ENCODE measurements around the gene COMMD2. TPM values are rescaled to one million over a fixed set of nuclear protein-coding genes. Genes with fewer than 3 reads are reported as not detected.

Gene COMMD2
- total RNA-seq, 2 experiments from 2014 or later = 27.2 to 48.9 TPM

DNA sequence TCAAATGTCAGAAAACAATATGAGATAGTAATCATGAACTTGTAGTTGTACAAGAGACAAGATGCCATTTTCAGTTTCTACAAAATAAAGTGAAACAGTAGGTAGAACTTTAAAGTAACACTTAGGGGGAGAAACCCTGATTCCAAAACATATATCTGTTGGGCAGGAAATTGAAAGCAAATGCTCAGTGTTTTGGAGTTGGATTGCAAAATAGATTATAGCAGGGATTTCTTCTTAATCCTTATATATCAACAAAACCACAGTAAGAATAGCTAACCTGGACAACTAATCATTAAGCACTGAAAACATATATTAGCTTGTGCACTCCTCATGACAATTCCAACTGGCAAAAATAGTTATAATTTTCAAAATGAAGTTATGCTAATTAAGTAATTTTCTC lies 46.9 kb downstream of the COMMD2 start:
- POLR2A ChIA-PET = interaction anchor here (0.6 to 0.7 kb wide), 4 partner anchors 31 to 1256 kb away, joined by 3 to 5 read pairs (median 4); no protein-coding TSS in a partner anchor
- Histone ChIP-seq H3K4me2 (ENCODE audit: low read length) (no peak overlapping the region), H3K27ac (ENCODE audit: low read depth, low read length, poor library complexity, severe bottlenecking) (no peak overlapping the region), H3K4me3 (ENCODE audit: low read depth, low read length, poor library complexity, severe bottlenecking) (no peak overlapping the region), H3K4me1 (ENCODE audit: insufficient read depth, low read length, poor library complexity, severe bottlenecking) (no peaks in the 10 kb centered on the region), H4K20me1 (ENCODE audit: insufficient read depth, low read length) (no peaks in the 10 kb centered on the region), H3K9me2 (ENCODE audit: insufficient read depth, low read length) (no peaks in the 10 kb centered on the region), H3K9me3 (ENCODE audit: low read length) (no peaks in the 10 kb centered on the region), H3K36me3 (ENCODE audit: insufficient read depth, low read length) (no peaks in the 10 kb centered on the region), H2AFZ (ENCODE audit: low read length) (no peak overlapping the region), H3K79me2 (ENCODE audit: insufficient read depth, low read depth, low read length) (no peaks in the 10 kb centered on the region)
- BruUV-seq (replicated peaks) = no TSS peak
- intact Hi-C loops (cut with micrococcal nuclease; ENCODE audit: unreplicated experiment) = no loop called here
- TF ChIP-seq, protein P1, sequence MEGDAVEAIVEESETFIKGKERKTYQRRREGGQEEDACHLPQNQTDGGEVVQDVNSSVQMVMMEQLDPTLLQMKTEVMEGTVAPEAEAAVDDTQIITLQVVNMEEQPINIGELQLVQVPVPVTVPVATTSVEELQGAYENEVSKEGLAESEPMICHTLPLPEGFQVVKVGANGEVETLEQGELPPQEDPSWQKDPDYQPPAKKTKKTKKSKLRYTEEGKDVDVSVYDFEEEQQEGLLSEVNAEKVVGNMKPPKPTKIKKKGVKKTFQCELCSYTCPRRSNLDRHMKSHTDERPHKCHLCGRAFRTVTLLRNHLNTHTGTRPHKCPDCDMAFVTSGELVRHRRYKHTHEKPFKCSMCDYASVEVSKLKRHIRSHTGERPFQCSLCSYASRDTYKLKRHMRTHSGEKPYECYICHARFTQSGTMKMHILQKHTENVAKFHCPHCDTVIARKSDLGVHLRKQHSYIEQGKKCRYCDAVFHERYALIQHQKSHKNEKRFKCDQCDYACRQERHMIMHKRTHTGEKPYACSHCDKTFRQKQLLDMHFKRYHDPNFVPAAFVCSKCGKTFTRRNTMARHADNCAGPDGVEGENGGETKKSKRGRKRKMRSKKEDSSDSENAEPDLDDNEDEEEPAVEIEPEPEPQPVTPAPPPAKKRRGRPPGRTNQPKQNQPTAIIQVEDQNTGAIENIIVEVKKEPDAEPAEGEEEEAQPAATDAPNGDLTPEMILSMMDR (conservative IDR thresholded peaks at IDR 0.05; ENCODE audit: low read length) = no peak
- no peak for TF ChIP-seq EZH2phosphoT487 (IDR thresholded peaks at IDR 0.05; ENCODE audit: borderline replicate concordance, low read depth, low read length)
- CTCF ChIA-PET (ENCODE audit: unreplicated experiment) = no interaction called here
- no peak for DNase-seq (ENCODE audit: low spot score)

DNA sequence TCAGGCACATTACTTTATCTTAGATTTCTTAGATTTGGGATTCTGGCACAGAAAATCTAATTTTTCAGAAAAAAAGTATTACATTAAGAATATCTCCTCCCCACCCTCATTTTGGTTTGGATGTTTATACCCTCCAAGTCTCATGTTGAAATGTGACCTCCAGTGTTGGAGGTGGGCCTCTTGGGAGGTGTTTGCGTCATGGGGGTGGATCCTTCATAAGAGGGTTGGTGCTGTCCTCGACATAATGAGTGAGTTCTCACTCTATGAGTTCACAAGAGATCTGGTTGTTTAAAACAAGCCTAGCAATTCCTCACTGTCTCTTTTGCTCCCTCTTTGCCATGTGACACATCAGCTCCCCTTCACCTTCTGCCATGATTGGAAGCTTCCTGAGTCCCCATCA lies 48.8 kb downstream of the COMMD2 start:
- BruUV-seq (replicated peaks) = no TSS peak
- H4K20me1 ChIP-seq (ENCODE audit: insufficient read depth, low read length) = no peaks in the 10 kb centered on the region
- H3K4me1 ChIP-seq (ENCODE audit: insufficient read depth, low read length, poor library complexity, severe bottlenecking) = no peaks in the 10 kb centered on the region
- intact Hi-C loops (cut with micrococcal nuclease; ENCODE audit: unreplicated experiment) = no loop called here
- no peak for TF ChIP-seq EZH2phosphoT487 (IDR thresholded peaks at IDR 0.05; ENCODE audit: borderline replicate concordance, low read depth, low read length)
- TF ChIP-seq, protein P1 (conservative IDR thresholded peaks at IDR 0.05; ENCODE audit: low read length) = no peak
- POLR2A ChIA-PET = no interaction called here
- CTCF ChIA-PET (ENCODE audit: unreplicated experiment) = interaction anchor here (0.6 kb wide), 1 partner anchor 169 kb away, joined by 4 read pairs; no protein-coding TSS in a partner anchor
- H3K27ac ChIP-seq (ENCODE audit: low read depth, low read length, poor library complexity, severe bottlenecking) = no peak overlapping the region
- H3K36me3 ChIP-seq (ENCODE audit: insufficient read depth, low read length) = no peaks in the 10 kb centered on the region
- H3K4me3 ChIP-seq (ENCODE audit: low read depth, low read length, poor library complexity, severe bottlenecking) = no peak overlapping the region
- DNase-seq (ENCODE audit: low spot score) = no peak
- no peak overlapping the region for H3K4me2 ChIP-seq (ENCODE audit: low read length)
- no peaks in the 10 kb centered on the region for H3K79me2 ChIP-seq (ENCODE audit: insufficient read depth, low read depth, low read length)
- H3K9me3 ChIP-seq (ENCODE audit: low read length) = 0 out of 2 replicates have a peak, but pooled peaks cover 4% of the 10 kb centered on the region
- H2AFZ ChIP-seq (ENCODE audit: low read length) = no peak overlapping the region
- no peaks in the 10 kb centered on the region for H3K9me2 ChIP-seq (ENCODE audit: insufficient read depth, low read length)

DNA sequence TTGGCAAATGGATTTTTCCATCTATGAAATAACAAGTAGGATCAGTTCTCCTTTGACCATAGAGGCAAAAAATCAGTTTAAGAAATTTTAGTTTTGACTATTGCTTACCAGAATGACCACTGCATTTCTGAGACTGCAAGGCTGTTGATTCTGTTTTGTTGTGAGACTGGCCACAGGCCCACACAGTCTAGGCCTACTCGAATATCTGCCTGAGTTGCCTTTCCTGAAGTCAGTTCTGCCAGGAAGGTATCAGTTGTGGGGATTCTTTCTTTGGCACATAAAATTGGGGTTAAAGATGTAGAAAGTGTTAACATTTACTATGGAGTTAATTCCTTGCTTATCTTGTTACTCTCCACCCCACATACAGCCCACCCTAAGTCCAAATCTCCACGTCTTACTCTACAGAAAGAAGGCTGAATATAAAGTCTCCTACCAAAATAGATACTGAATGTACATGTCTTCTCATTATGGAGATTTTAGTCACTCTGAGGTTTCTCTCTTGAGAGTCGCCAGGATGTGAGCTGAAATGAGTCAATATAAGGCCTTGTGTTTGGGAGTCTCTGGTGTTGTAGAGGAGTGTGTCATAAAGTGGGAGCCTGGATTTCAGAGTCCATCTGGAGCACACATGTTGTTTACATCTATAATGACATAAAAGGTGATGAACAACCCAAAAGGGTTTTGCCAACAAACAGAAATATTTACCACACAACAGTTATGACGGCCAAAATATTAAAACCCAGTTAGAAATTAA lies 49.4 kb downstream of the COMMD2 start:
- CTCF ChIA-PET (ENCODE audit: unreplicated experiment) = interaction anchor here (0.6 kb wide), 1 partner anchor 170 kb away, joined by 4 read pairs; no protein-coding TSS in a partner anchor
- Histone ChIP-seq H4K20me1 (ENCODE audit: insufficient read depth, low read length) (no peaks in the 10 kb centered on the region), H3K4me1 (ENCODE audit: insufficient read depth, low read length, poor library complexity, severe bottlenecking) (no peaks in the 10 kb centered on the region), H3K27ac (ENCODE audit: low read depth, low read length, poor library complexity, severe bottlenecking) (no peak overlapping the region), H3K9me2 (ENCODE audit: insufficient read depth, low read length) (no peaks in the 10 kb centered on the region), H3K4me3 (ENCODE audit: low read depth, low read length, poor library complexity, severe bottlenecking) (no peak overlapping the region), H3K36me3 (ENCODE audit: insufficient read depth, low read length) (no peaks in the 10 kb centered on the region), H3K79me2 (ENCODE audit: insufficient read depth, low read depth, low read length) (no peaks in the 10 kb centered on the region), H3K9me3 (ENCODE audit: low read length) (0 out of 2 replicates have a peak, but pooled peaks cover 6% of the 10 kb centered on the region), H3K4me2 (ENCODE audit: low read length) (no peak overlapping the region), H2AFZ (ENCODE audit: low read length) (no peak overlapping the region)
- intact Hi-C loops (cut with micrococcal nuclease; ENCODE audit: unreplicated experiment) = no loop called here
- POLR2A ChIA-PET = no interaction called here
- DNase-seq (ENCODE audit: low spot score) = no peak
- BruUV-seq (replicated peaks) = no TSS peak
- TF ChIP-seq EZH2phosphoT487 (IDR thresholded peaks at IDR 0.05; ENCODE audit: borderline replicate concordance, low read depth, low read length) = no peak
- TF ChIP-seq, protein P1 (conservative IDR thresholded peaks at IDR 0.05; ENCODE audit: low read length) = no peak

Data from OCI-LY7 (cell line).